ENCODE results near the gene USP54. TPM values are rescaled to one million over a fixed set of nuclear protein-coding genes. Genes with fewer than 3 reads are reported as not detected.

USP54 gene
- total RNA-seq, 1 donor from 2014 or later: 16.4 TPM

GRCh38 chr10:73480158-73480557 is 111.0 kb downstream of the USP54 start:
- no peak for DNase-seq (ENCODE audit: extremely low read depth, low read depth, low spot score)

GRCh38 chr10:73478636-73479035 is 112.5 kb downstream of the USP54 start:
- DNase-seq (ENCODE audit: extremely low read depth, low read depth, low spot score): no peak

- DNase-seq (ENCODE audit: extremely low read depth, low read depth, low spot score): no peak
Measured at GRCh38 chr10:73471226-73471625, 119.9 kb downstream of the USP54 start.

- DNase-seq (ENCODE audit: extremely low read depth, low read depth, low spot score): no peak
Measured at GRCh38 chr10:73469579-73469978, 121.6 kb downstream of the USP54 start.

- DNase-seq (ENCODE audit: extremely low read depth, low read depth, low spot score): no peak
Measured at GRCh38 chr10:73467206-73467605, 123.9 kb downstream of the USP54 start.

- no peak for DNase-seq (ENCODE audit: extremely low read depth, low read depth, low spot score)
Measured at GRCh38 chr10:73465978-73466726, 125.0 kb downstream of the USP54 start.

GRCh38 chr10:73460897-73461296 is 130.2 kb downstream of the USP54 start:
- DNase-seq (ENCODE audit: extremely low read depth, low read depth, low spot score): no peak

- DNase-seq (ENCODE audit: extremely low read depth, low read depth, low spot score): no peak
Measured at GRCh38 chr10:73459683-73460314, 131.3 kb downstream of the USP54 start.

GRCh38 chr10:73456187-73456890 is 134.8 kb downstream of the USP54 start:
- DNase-seq (ENCODE audit: extremely low read depth, low read depth, low spot score): no peak

- DNase-seq (ENCODE audit: extremely low read depth, low read depth, low spot score): no peak
Measured at GRCh38 chr10:73449113-73449512, 142.0 kb downstream of the USP54 start.

GRCh38 chr10:73448384-73448783 is 142.8 kb downstream of the USP54 start:
- no peak for DNase-seq (ENCODE audit: extremely low read depth, low read depth, low spot score)

Other genes with a start within 250 kb of the USP54 start
- gene CFAP70, start 232.5 kb downstream of the USP54 start, total RNA-seq: 0.39 and 0.41 TPM in 2 replicates
- gene ANXA7, start 177.3 kb downstream of the USP54 start, total RNA-seq: 76.1 and 102 TPM in 2 replicates
- 1.3 and 2.4 TPM in 2 replicates for gene MSS51, start 157.8 kb downstream of the USP54 start, total RNA-seq
- 22.9 and 31.4 TPM in 2 replicates for gene PPP3CB, start 95.3 kb downstream of the USP54 start, total RNA-seq
- gene MYOZ1, start 50.1 kb upstream of the USP54 start, total RNA-seq: not detected in 2 replicates
- gene SYNPO2L, start 64.7 kb upstream of the USP54 start, total RNA-seq: not detected in 2 replicates
- gene AGAP5, start 106.8 kb upstream of the USP54 start, total RNA-seq: 0.58 and 4.7 TPM in 2 replicates
- 67.6 and 72.3 TPM in 2 replicates for gene SEC24C, start 153.0 kb upstream of the USP54 start, total RNA-seq
- 28.9 and 38.7 TPM in 2 replicates for gene CHCHD1, start 190.7 kb upstream of the USP54 start, total RNA-seq
- 83.3 and 123 TPM in 2 replicates for gene ZSWIM8, start 194.3 kb upstream of the USP54 start, total RNA-seq
- 27.9 and 35.1 TPM in 2 replicates for gene NDST2, start 220.3 kb upstream of the USP54 start, total RNA-seq

All from glomerular endothelial cell (primary cell).